ENCODE measurements around the gene MYOM3.
A peak's percentile ranks its signal among the peaks of the same experiment; 100 is the strongest.
"Not testable (repeated sequence)": the region's sequence is repeated elsewhere in the genome, so short reads cannot be mapped to it uniquely, and the experiment has no call there.

Gene MYOM3

GRCh38 chr1:24043345-24044032 is 68.4 kb downstream of the MYOM3 start:
- TF ChIP-seq CTCF (IDR thresholded peaks at IDR 0.05; ENCODE audit: low read depth, low read length) = no peak
- DNase-seq (ENCODE audit: low read depth, low spot score) = no peak
- in situ Hi-C loops (cut with HindIII; ENCODE audit: low sequenced_read_pairs) = no loop called here

GRCh38 chr1:24042315-24042714 is 69.6 kb downstream of the MYOM3 start:
- no peak for TF ChIP-seq CTCF (IDR thresholded peaks at IDR 0.05; ENCODE audit: low read depth, low read length)
- DNase-seq (ENCODE audit: low read depth, low spot score) = no peak
- H3K4me3 ChIP-seq (ENCODE audit: low read depth, low read length) = no peak overlapping the region
- in situ Hi-C loops (cut with HindIII; ENCODE audit: low sequenced_read_pairs) = no loop called here

More at GRCh38 chr1:24043345-24044032, 68.4 kb downstream of the MYOM3 start:
- no peak overlapping the region for H3K4me3 ChIP-seq (ENCODE audit: low read depth, low read length)

- in situ Hi-C loops (cut with HindIII; ENCODE audit: low sequenced_read_pairs) = no loop called here
- DNase-seq (ENCODE audit: low read depth, low spot score) = no peak
- TF ChIP-seq CTCF (IDR thresholded peaks at IDR 0.05; ENCODE audit: low read depth, low read length) = no peak
- H3K4me3 ChIP-seq (ENCODE audit: low read depth, low read length) = no peak overlapping the region
These were observed 75.8 kb downstream of the MYOM3 start for GRCh38 chr1:24036088-24036487.

- no peak for TF ChIP-seq CTCF (IDR thresholded peaks at IDR 0.05; ENCODE audit: low read depth, low read length)
- in situ Hi-C loops (cut with HindIII; ENCODE audit: low sequenced_read_pairs) = no loop called here
- DNase-seq (ENCODE audit: low read depth, low spot score) = no peak
- H3K4me3 ChIP-seq (ENCODE audit: low read depth, low read length) = no peak overlapping the region
These were observed 79.0 kb downstream of the MYOM3 start for GRCh38 chr1:24032981-24033380.

GRCh38 chr1:24030976-24031516 is 80.9 kb downstream of the MYOM3 start:
- in situ Hi-C loops (cut with HindIII; ENCODE audit: low sequenced_read_pairs); H3K4me3 ChIP-seq (ENCODE audit: low read depth, low read length); DNase-seq (ENCODE audit: low read depth, low spot score): not testable (repeated sequence)

- TF ChIP-seq CTCF (IDR thresholded peaks at IDR 0.05; ENCODE audit: low read depth, low read length) = peak; percentile 63
- in situ Hi-C loops (cut with HindIII; ENCODE audit: low sequenced_read_pairs) = no loop called here
- no peak overlapping the region for H3K4me3 ChIP-seq (ENCODE audit: low read depth, low read length)
- peak; percentile 72 for DNase-seq (ENCODE audit: low read depth, low spot score)
These were observed 84.0 kb downstream of the MYOM3 start for GRCh38 chr1:24027838-24028468.
